Measurements from ENCODE around the gene PLTP. TPM values are rescaled to one million over a fixed set of nuclear protein-coding genes. Genes with fewer than 3 reads are reported as not detected.

The PLTP gene
- total and polyA plus RNA-seq, 2 of the 13 experiments (the other 11 are each of a cell fraction or from before 2014, with no cell fraction given): 16.9 to 28.6 TPM

DNA sequence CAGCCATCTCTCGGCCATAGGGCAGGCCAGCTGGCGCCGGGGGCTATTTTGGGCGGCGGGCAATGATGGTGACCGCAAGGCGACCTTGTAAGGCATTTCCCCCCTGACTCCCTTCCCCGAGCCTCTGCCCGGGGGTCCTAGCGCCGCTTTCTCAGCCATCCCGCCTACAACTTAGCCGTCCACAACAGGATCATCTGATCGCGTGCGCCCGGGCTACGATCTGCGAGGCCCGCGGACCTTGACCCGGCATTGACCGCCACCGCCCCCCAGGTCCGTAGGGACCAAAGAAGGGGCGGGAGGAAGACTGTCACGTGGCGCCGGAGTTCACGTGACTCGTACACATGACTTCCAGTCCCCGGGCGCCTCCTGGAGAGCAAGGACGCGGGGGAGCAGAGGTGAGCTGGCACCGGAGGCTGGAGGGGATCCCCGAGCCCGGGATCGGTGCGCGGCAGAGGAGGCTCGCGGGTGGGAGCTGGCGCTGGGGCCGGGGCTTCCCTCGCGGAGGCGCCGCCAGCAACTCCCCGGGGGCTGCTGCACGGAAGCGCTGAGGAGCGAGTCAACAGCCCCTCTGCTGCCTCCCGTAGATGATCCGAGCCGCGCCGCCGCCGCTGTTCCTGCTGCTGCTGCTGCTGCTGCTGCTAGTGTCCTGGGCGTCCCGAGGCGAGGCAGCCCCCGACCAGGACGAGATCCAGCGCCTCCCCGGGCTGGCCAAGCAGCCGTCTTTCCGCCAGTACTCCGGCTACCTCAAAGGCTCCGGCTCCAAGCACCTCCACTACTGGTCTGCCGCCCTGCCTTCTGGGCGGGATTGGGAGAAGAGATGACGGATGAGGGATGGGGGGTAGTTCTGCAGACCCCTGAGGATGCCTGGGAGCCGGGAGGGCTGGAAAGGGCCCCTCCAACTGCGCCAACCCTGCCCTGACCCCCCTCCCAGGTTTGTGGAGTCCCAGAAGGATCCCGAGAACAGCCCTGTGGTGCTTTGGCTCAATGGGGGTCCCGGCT lies 20.7 kb downstream of the PLTP start, which contains the start of the genes CTSA and NEURL2 (continued):
- TF ChIP-seq, protein P1, sequence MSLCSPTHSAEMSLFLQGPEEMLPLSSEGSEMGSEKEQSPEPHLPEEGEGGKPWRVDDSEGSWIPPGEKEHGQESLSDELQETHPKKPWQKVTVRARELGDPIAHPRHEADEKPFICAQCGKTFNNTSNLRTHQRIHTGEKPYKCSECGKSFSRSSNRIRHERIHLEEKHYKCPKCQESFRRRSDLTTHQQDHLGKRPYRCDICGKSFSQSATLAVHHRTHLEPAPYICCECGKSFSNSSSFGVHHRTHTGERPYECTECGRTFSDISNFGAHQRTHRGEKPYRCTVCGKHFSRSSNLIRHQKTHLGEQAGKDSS (CRISPR knock-in tag; IDR thresholded peaks at IDR 0.05; ENCODE audit: borderline replicate concordance, low read depth): peak; percentile 99
- TF ChIP-seq TAF15 (IDR thresholded peaks at IDR 0.05; ENCODE audit: low read depth, low read length, poor library complexity, severe bottlenecking) (peak; percentile 32), ZBTB21 (CRISPR knock-in tag; IDR thresholded peaks at IDR 0.05) (peak; percentile 84; the same call in 1 of the 2 replicates), ZNF883 (CRISPR knock-in tag; IDR thresholded peaks at IDR 0.05; ENCODE audit: not compliant biosample characterization) (peak; percentile 98), DNMT3B (CRISPR knock-in tag; conservative IDR thresholded peaks at IDR 0.05) (peak; percentile 99), ZNF605 (CRISPR knock-in tag; IDR thresholded peaks at IDR 0.05) (peak; percentile 100)
- TF ChIP-seq, protein P2, sequence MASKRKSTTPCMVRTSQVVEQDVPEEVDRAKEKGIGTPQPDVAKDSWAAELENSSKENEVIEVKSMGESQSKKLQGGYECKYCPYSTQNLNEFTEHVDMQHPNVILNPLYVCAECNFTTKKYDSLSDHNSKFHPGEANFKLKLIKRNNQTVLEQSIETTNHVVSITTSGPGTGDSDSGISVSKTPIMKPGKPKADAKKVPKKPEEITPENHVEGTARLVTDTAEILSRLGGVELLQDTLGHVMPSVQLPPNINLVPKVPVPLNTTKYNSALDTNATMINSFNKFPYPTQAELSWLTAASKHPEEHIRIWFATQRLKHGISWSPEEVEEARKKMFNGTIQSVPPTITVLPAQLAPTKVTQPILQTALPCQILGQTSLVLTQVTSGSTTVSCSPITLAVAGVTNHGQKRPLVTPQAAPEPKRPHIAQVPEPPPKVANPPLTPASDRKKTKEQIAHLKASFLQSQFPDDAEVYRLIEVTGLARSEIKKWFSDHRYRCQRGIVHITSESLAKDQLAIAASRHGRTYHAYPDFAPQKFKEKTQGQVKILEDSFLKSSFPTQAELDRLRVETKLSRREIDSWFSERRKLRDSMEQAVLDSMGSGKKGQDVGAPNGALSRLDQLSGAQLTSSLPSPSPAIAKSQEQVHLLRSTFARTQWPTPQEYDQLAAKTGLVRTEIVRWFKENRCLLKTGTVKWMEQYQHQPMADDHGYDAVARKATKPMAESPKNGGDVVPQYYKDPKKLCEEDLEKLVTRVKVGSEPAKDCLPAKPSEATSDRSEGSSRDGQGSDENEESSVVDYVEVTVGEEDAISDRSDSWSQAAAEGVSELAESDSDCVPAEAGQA (IDR thresholded peaks at IDR 0.05; ENCODE audit: low read depth): peak; percentile 62
- TF ChIP-seq, protein P2 (CRISPR knock-in tag; IDR thresholded peaks at IDR 0.05; ENCODE audit: borderline replicate concordance): peak; percentile 98; the same call in 1 of the 2 replicates
- TF ChIP-seq, protein P3, sequence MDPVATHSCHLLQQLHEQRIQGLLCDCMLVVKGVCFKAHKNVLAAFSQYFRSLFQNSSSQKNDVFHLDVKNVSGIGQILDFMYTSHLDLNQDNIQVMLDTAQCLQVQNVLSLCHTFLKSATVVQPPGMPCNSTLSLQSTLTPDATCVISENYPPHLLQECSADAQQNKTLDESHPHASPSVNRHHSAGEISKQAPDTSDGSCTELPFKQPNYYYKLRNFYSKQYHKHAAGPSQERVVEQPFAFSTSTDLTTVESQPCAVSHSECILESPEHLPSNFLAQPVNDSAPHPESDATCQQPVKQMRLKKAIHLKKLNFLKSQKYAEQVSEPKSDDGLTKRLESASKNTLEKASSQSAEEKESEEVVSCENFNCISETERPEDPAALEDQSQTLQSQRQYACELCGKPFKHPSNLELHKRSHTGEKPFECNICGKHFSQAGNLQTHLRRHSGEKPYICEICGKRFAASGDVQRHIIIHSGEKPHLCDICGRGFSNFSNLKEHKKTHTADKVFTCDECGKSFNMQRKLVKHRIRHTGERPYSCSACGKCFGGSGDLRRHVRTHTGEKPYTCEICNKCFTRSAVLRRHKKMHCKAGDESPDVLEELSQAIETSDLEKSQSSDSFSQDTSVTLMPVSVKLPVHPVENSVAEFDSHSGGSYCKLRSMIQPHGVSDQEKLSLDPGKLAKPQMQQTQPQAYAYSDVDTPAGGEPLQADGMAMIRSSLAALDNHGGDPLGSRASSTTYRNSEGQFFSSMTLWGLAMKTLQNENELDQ (CRISPR knock-in tag; IDR thresholded peaks at IDR 0.05; ENCODE audit: borderline replicate concordance): peak; percentile 96

Measured in HepG2 (cell line).